GM12878 (cell line): ENCODE data around the gene FGF19. TPM values are rescaled to one million over a fixed set of nuclear protein-coding genes. Genes with fewer than 3 reads are reported as not detected.

Experiments used
- ATAC-seq: fragments of 200-7000 bp; cut with Tn5 transposase; 3 replicates; pipeline ENCODE4 v1.9.1; 2020; ENCODE audit warnings: mild to moderate bottlenecking, moderate library complexity
- BruUV-seq: library from RNA; stranded (reverse); fragments of 400-500 nt; replicated peaks from 2 replicates; lab custom pipeline; 2021; lab: Mats Ljungman, UMichigan
- CTCF ChIA-PET: fragments of 300-600 bp; sonication (Branson Sonifier 250); formaldehyde crosslinking; extraction: SDS; loops from one replicate; lab custom pipeline; 2021; ENCODE audit warnings: inconsistent platforms; lab: Yijun Ruan, JAX
- POLR2A ChIA-PET: fragments of 350-600 bp; formaldehyde crosslinking; extraction: SDS; loops from one replicate; lab custom pipeline; 2021; ENCODE audit warnings: inconsistent platforms; lab: Charles Lee
- RAD21 ChIA-PET: fragments of 300-600 bp; sonication (Branson Sonifier 250); formaldehyde crosslinking; loops from one replicate; lab custom pipeline; 2023; ENCODE audit warnings: antibody characterized with exemption; ENCODE audit not compliant: unreplicated experiment; lab: Charles Lee
- SMC1A ChIA-PET: fragments of 300-600 bp; sonication (Branson Sonifier 250); formaldehyde crosslinking; loops from one replicate; lab custom pipeline; 2023; ENCODE audit not compliant: unreplicated experiment, uncharacterized antibody; lab: Charles Lee
- DNase-seq: peaks from one replicate; pipeline ENCODE4 v3.0.0-alpha.2; 2011; ENCODE audit warnings: low read depth, low spot score
- FAIRE-seq: peaks from 3 replicates; lab custom pipeline; 2011; peaks lifted over from hg19 to GRCh38; lab: Jason Lieb, UNC
- H2AFZ ChIP-seq: 2 replicates; pipeline ENCODE4 v1.6.0; 2011; ENCODE audit warnings: low read depth, low read length, control low read depth; ENCODE audit not compliant: control insufficient read depth
- H3K27ac ChIP-seq: 2 replicates; pipeline ENCODE4 v1.5.1; 2011; ENCODE audit warnings: control low read depth; ENCODE audit not compliant: control insufficient read depth, insufficient read depth
- H3K27me3 ChIP-seq, 2 experiments: replicated peaks in 1 of 2; 2 replicates each; pipeline versions ENCODE4 v1.6.0 to v1.6.1; 2011; ENCODE audit warnings: low read length in 1 of 2; ENCODE audit not compliant: control insufficient read depth in 2 of 2, insufficient read depth in 2 of 2
- H3K36me3 ChIP-seq, 2 experiments: 2 replicates each; pipeline ENCODE4 v1.5.1; 2011; ENCODE audit warnings: low read length in 1 of 2; ENCODE audit not compliant: control insufficient read depth in 2 of 2, insufficient read depth in 2 of 2
- H3K4me1 ChIP-seq: 2 replicates; pipeline ENCODE4 v1.6.1; 2011; ENCODE audit warnings: mild to moderate bottlenecking, low read length, moderate library complexity, mixed read lengths; ENCODE audit not compliant: control insufficient read depth, insufficient read depth
- H3K4me2 ChIP-seq: 2 replicates; pipeline ENCODE4 v1.6.0; 2011; ENCODE audit warnings: control low read depth; ENCODE audit not compliant: control insufficient read depth, insufficient read depth
- H3K4me3 ChIP-seq: fragments of 200-600 bp; sonication (generic); 2 replicates; pipeline ENCODE4 v1.5.1; 2016
- H3K79me2 ChIP-seq: 2 replicates; pipeline ENCODE4 v1.6.0; 2011; ENCODE audit warnings: low read length; ENCODE audit not compliant: control insufficient read depth, insufficient read depth
- H3K9ac ChIP-seq: 2 replicates; pipeline ENCODE4 v1.8.0; 2011; ENCODE audit warnings: low read length, control low read depth, mixed read lengths; ENCODE audit not compliant: control insufficient read depth, insufficient read depth
- H3K9me3 ChIP-seq: replicated peaks from 3 replicates; pipeline ENCODE4 v1.5.1; 2011; ENCODE audit warnings: mild to moderate bottlenecking, low read length; ENCODE audit not compliant: control insufficient read depth, insufficient read depth
- H4K20me1 ChIP-seq: 2 replicates; pipeline ENCODE4 v1.6.0; 2011; ENCODE audit not compliant: control insufficient read depth, insufficient read depth
- CBX3 ChIP-seq: fragments of 200-600 bp; sonication (generic); IDR thresholded peaks from 2 replicates; pipeline ENCODE4 v1.6.1; 2016; ENCODE audit warnings: low read depth, borderline replicate concordance
- CEBPB ChIP-seq, 2 experiments: fragments of 150-350 bp in 1 of 2; IDR thresholded peaks; 2 replicates each; pipeline ENCODE4 v1.6.1; 2012 to 2014; ENCODE audit warnings: low read depth in 2 of 2, low read length in 2 of 2, borderline replicate concordance in 1 of 2, inconsistent platforms in 1 of 2
- DPF2 ChIP-seq: fragments of 450-650 bp; IDR thresholded peaks from 2 replicates; pipeline ENCODE4 v1.6.1; 2017; ENCODE audit warnings: mild to moderate bottlenecking
- ELK1 ChIP-seq: IDR thresholded peaks from 2 replicates; pipeline ENCODE4 v1.6.1; 2012; ENCODE audit warnings: low read depth, low read length, improper control_type of control experiment
- FOS ChIP-seq: IDR thresholded peaks from 3 replicates; pipeline ENCODE4 v1.6.1; 2011; ENCODE audit warnings: borderline replicate concordance; ENCODE audit not compliant: insufficient read length; ENCODE audit errors: extremely low read depth
- NFIC ChIP-seq: IDR thresholded peaks from 2 replicates; pipeline ENCODE4 v1.6.1; 2012; ENCODE audit warnings: low read depth, mild to moderate bottlenecking, inconsistent platforms, low read length, moderate library complexity
- NRF1 ChIP-seq: conservative IDR thresholded peaks from 2 replicates; pipeline ENCODE4 v1.6.1; 2011; ENCODE audit warnings: mild to moderate bottlenecking, low read depth, low read length, improper control_type of control experiment
- SIX5 ChIP-seq: IDR thresholded peaks from 2 replicates; pipeline ENCODE4 v1.6.1; 2011; ENCODE audit warnings: mild to moderate bottlenecking, low read depth, low read length, moderate library complexity; ENCODE audit not compliant: severe bottlenecking
- SRF ChIP-seq, 2 experiments: IDR thresholded peaks; 2 replicates each; pipeline ENCODE4 v1.6.1; 2011; ENCODE audit warnings: low read depth in 2 of 2, low read length in 2 of 2, mild to moderate bottlenecking in 1 of 2, moderate library complexity in 1 of 2
- SUPT20H ChIP-seq: IDR thresholded peaks from 2 replicates; pipeline ENCODE4 v1.6.1; 2011; ENCODE audit warnings: low read depth, mild to moderate bottlenecking, low read length, moderate library complexity, borderline replicate concordance; ENCODE audit not compliant: control insufficient read depth
- TARDBP ChIP-seq: IDR thresholded peaks from 2 replicates; pipeline ENCODE4 v1.6.1; 2016; ENCODE audit warnings: borderline replicate concordance
- WRNIP1 ChIP-seq: IDR thresholded peaks from 2 replicates; pipeline ENCODE4 v1.6.1; 2011; ENCODE audit warnings: low read depth, low read length, improper control_type of control experiment, borderline replicate concordance
- ZNF622 ChIP-seq: fragments of 450-650 bp; IDR thresholded peaks from 2 replicates; pipeline ENCODE4 v1.6.1; 2017; ENCODE audit warnings: mild to moderate bottlenecking, inconsistent platforms
- ZZZ3 ChIP-seq: IDR thresholded peaks from 2 replicates; pipeline ENCODE4 v1.6.1; 2011; ENCODE audit warnings: low read depth; ENCODE audit not compliant: control insufficient read depth, insufficient read length
- WGBS: methylation state at CpG from one replicate; pipeline ENCODE4 v1.1.6; 2016; ENCODE audit warnings: low lambda C conversion rate; ENCODE audit not compliant: insufficient replicate concordance, insufficient coverage; ENCODE audit errors: missing lambda C conversion rate; 5-methylcytosine and 5-hydroxymethylcytosine counted together
- in situ Hi-C: fragments of 300-500 bp; cut with MboI; formaldehyde crosslinking; loops from 9 replicates; pipeline ENCODE4 v1.14.3; 2018; ENCODE audit warnings: mixed read lengths
- intact Hi-C: fragments of 100-400 bp; cut with micrococcal nuclease; formaldehyde crosslinking; loops from one replicate; pipeline ENCODE4 v1.14.2; 2022; ENCODE audit not compliant: unreplicated experiment
- polyA plus RNA-seq, 11 experiments: library from polyadenylated mRNA; depleted of rRNA in 4 of 11; unstranded in 6 of 11; stranded (reverse) in 5 of 11; fragments of >200 nt; fragmentation: Nextera tagmentation in 4 of 11; fragmentation: Illumina TruSeq in 1 of 11; extraction: Ambion mirVana in 4 of 11; extraction: Trizol in 1 of 11; gene quantifications; 1 replicate in 1 of 11; 2 replicates in 10 of 11; pipeline versions ENCODE4 v1.2.1 to v1.2.3, GENCODE V29; 2011 to 2016; ENCODE audit warnings: inconsistent platforms in 2 of 11, missing spikeins in 2 of 11, low read depth in 1 of 11
- total RNA-seq, 4 experiments: library from RNA; depleted of rRNA in 3 of 4; stranded (reverse); fragments of >200 nt in 3 of 4; fragmentation: Illumina TruSeq in 1 of 4; extraction: Trizol in 1 of 4; gene quantifications; 2 replicates each; pipeline versions ENCODE4 v1.2.1 to v1.2.3, GENCODE V29; 2013 to 2021
- TF ChIP-seq, protein P1 (sequence below): IDR thresholded peaks from 2 replicates; pipeline ENCODE4 v1.6.1; 2011; ENCODE audit warnings: borderline replicate concordance, low read depth, mild to moderate bottlenecking, moderate library complexity, mixed read lengths, low read length; ENCODE audit not compliant: insufficient read depth; ENCODE audit errors: extremely low read length
- TF ChIP-seq, protein P2 (sequence below): fragments of 450-650 bp; IDR thresholded peaks from 2 replicates; pipeline ENCODE4 v1.6.1; 2017; ENCODE audit warnings: mild to moderate bottlenecking, moderate library complexity

FGF19 gene
- total and polyA plus RNA-seq, 10 of the 15 experiments (the other 5 are each of a cell fraction or from before 2014, with no cell fraction given) = 0.08 TPM; not detected in 9

DNA sequence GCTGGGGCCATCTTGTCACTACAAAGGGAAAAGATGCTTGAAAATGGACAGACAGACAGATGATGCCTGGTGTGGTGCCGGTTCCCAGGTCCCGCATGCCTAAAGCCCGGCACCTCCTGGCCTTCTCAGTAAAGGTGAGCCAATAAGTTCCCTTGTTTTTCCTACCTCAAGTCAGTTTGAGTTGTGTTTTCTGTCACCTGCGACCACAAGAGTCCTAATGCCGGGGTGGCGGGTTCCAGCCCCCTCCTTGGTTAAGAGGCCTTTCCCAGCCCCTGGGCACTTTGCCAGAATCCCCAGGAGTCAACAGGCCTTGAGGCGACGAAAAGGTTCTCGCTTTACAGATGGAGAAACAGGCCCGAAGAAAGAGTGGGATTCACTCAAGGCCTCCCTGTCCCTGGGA is 9.0 kb downstream of the FGF19 start:
- ChIA-PET POLR2A (no interaction called here), RAD21 (no interaction called here), CTCF (no interaction called here), SMC1A (no interaction called here)
- FAIRE-seq (no peak), DNase-seq (no peak), ATAC-seq (no peak)
- H3K27me3 ChIP-seq = peaks cover 3 to 5% of the 10 kb centered on the region in 2 experiments; a peak in 3 of 4 replicates
- WGBS = 54% methylated on average over 10 of the region's 10 CpGs
- no TSS peak for BruUV-seq
- in situ Hi-C loops = no loop called here
- intact Hi-C loops = no loop called here
- H4K20me1 ChIP-seq = no peaks in the 10 kb centered on the region
- no peaks in the 10 kb centered on the region for H3K9me3 ChIP-seq
- no peaks in the 10 kb centered on the region for H3K79me2 ChIP-seq
- H3K9ac ChIP-seq = no peak overlapping the region
- no peak overlapping the region for H3K4me2 ChIP-seq
- H3K36me3 ChIP-seq = no peaks in the 10 kb centered on the region
- no peaks in the 10 kb centered on the region; the same call in 1 of the 2 replicates for H3K4me1 ChIP-seq
- H3K4me3 ChIP-seq = no peak overlapping the region
- H2AFZ ChIP-seq = no peak overlapping the region
- H3K27ac ChIP-seq = no peak overlapping the region
- TF ChIP-seq NRF1 = no peak
- no peak for TF ChIP-seq CBX3
- TF ChIP-seq ZNF622 = no peak
- TF ChIP-seq FOS = no peak
- no peak for TF ChIP-seq NFIC
- no peak for TF ChIP-seq SUPT20H
- TF ChIP-seq, protein P1, sequence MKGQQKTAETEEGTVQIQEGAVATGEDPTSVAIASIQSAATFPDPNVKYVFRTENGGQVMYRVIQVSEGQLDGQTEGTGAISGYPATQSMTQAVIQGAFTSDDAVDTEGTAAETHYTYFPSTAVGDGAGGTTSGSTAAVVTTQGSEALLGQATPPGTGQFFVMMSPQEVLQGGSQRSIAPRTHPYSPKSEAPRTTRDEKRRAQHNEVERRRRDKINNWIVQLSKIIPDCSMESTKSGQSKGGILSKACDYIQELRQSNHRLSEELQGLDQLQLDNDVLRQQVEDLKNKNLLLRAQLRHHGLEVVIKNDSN = no peak
- no peak for TF ChIP-seq CEBPB (IDR thresholded peaks at IDR 0.05; ENCODE audit: borderline replicate concordance in 1 of 2, low read depth in 2 of 2, low read length in 2 of 2)
- no peak for TF ChIP-seq ELK1
- TF ChIP-seq, protein P2, sequence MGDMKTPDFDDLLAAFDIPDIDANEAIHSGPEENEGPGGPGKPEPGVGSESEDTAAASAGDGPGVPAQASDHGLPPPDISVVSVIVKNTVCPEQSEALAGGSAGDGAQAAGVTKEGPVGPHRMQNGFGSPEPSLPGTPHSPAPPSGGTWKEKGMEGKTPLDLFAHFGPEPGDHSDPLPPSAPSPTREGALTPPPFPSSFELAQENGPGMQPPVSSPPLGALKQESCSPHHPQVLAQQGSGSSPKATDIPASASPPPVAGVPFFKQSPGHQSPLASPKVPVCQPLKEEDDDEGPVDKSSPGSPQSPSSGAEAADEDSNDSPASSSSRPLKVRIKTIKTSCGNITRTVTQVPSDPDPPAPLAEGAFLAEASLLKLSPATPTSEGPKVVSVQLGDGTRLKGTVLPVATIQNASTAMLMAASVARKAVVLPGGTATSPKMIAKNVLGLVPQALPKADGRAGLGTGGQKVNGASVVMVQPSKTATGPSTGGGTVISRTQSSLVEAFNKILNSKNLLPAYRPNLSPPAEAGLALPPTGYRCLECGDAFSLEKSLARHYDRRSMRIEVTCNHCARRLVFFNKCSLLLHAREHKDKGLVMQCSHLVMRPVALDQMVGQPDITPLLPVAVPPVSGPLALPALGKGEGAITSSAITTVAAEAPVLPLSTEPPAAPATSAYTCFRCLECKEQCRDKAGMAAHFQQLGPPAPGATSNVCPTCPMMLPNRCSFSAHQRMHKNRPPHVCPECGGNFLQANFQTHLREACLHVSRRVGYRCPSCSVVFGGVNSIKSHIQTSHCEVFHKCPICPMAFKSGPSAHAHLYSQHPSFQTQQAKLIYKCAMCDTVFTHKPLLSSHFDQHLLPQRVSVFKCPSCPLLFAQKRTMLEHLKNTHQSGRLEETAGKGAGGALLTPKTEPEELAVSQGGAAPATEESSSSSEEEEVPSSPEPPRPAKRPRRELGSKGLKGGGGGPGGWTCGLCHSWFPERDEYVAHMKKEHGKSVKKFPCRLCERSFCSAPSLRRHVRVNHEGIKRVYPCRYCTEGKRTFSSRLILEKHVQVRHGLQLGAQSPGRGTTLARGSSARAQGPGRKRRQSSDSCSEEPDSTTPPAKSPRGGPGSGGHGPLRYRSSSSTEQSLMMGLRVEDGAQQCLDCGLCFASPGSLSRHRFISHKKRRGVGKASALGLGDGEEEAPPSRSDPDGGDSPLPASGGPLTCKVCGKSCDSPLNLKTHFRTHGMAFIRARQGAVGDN = no peak
- no peak for TF ChIP-seq ZZZ3
- no peak for TF ChIP-seq SIX5
- no peak for TF ChIP-seq TARDBP
- TF ChIP-seq WRNIP1 = no peak
- no peak for TF ChIP-seq DPF2
- TF ChIP-seq SRF (IDR thresholded peaks at IDR 0.05; ENCODE audit: low read depth in 2 of 2, low read length in 2 of 2) = no peak
